Measurements from ENCODE around the gene CUL3. TPM values are rescaled to one million over a fixed set of nuclear protein-coding genes. Genes with fewer than 3 reads are reported as not detected.

The CUL3 gene
- total and polyA plus RNA-seq, 10 of the 15 experiments (the other 5 are each of a cell fraction or from before 2014, with no cell fraction given), result 22.0 to 95.4 (median 53.4) TPM

GRCh38 chr2:224520064-224520463 lies 65.1 kb downstream of the CUL3 start (continued):
- TF ChIP-seq, protein P1, sequence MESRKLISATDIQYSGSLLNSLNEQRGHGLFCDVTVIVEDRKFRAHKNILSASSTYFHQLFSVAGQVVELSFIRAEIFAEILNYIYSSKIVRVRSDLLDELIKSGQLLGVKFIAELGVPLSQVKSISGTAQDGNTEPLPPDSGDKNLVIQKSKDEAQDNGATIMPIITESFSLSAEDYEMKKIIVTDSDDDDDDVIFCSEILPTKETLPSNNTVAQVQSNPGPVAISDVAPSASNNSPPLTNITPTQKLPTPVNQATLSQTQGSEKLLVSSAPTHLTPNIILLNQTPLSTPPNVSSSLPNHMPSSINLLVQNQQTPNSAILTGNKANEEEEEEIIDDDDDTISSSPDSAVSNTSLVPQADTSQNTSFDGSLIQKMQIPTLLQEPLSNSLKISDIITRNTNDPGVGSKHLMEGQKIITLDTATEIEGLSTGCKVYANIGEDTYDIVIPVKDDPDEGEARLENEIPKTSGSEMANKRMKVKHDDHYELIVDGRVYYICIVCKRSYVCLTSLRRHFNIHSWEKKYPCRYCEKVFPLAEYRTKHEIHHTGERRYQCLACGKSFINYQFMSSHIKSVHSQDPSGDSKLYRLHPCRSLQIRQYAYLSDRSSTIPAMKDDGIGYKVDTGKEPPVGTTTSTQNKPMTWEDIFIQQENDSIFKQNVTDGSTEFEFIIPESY (IDR thresholded peaks at IDR 0.05), result no peak
- no peak for TF ChIP-seq ZNF207 (IDR thresholded peaks at IDR 0.05; ENCODE audit: borderline replicate concordance)
- TF ChIP-seq YBX1 (IDR thresholded peaks at IDR 0.05), result no peak
- TF ChIP-seq, protein P2, sequence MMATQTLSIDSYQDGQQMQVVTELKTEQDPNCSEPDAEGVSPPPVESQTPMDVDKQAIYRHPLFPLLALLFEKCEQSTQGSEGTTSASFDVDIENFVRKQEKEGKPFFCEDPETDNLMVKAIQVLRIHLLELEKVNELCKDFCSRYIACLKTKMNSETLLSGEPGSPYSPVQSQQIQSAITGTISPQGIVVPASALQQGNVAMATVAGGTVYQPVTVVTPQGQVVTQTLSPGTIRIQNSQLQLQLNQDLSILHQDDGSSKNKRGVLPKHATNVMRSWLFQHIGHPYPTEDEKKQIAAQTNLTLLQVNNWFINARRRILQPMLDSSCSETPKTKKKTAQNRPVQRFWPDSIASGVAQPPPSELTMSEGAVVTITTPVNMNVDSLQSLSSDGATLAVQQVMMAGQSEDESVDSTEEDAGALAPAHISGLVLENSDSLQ (IDR thresholded peaks at IDR 0.05), result peak; percentile 44; the same call in 1 of the 2 replicates
- TF ChIP-seq JUNB (IDR thresholded peaks at IDR 0.05), result peak; percentile 55
- TF ChIP-seq CBX5 (IDR thresholded peaks at IDR 0.05; ENCODE audit: low read depth), result no peak
- peak; percentile 84 for TF ChIP-seq PAX5 (IDR thresholded peaks at IDR 0.05; ENCODE audit: borderline replicate concordance, low read depth, low read length)
- no peak for TF ChIP-seq EZH2 (IDR thresholded peaks at IDR 0.05; ENCODE audit: borderline replicate concordance, control insufficient read depth, low read depth, low read length)
- TF ChIP-seq SPI1 (IDR thresholded peaks at IDR 0.05; ENCODE audit: borderline replicate concordance, insufficient read depth, low read depth, low read length), result peak; percentile 12; the same call in 1 of the 2 replicates
- TF ChIP-seq RCOR1 (conservative IDR thresholded peaks at IDR 0.05; ENCODE audit: low read depth, low read length), result no peak
- TF ChIP-seq E2F4 (IDR thresholded peaks at IDR 0.05; ENCODE audit: low read depth, low read length), result no peak
- TF ChIP-seq MYB (IDR thresholded peaks at IDR 0.05; ENCODE audit: borderline replicate concordance, low read depth, low read length), result no peak
- TF ChIP-seq, protein P3, sequence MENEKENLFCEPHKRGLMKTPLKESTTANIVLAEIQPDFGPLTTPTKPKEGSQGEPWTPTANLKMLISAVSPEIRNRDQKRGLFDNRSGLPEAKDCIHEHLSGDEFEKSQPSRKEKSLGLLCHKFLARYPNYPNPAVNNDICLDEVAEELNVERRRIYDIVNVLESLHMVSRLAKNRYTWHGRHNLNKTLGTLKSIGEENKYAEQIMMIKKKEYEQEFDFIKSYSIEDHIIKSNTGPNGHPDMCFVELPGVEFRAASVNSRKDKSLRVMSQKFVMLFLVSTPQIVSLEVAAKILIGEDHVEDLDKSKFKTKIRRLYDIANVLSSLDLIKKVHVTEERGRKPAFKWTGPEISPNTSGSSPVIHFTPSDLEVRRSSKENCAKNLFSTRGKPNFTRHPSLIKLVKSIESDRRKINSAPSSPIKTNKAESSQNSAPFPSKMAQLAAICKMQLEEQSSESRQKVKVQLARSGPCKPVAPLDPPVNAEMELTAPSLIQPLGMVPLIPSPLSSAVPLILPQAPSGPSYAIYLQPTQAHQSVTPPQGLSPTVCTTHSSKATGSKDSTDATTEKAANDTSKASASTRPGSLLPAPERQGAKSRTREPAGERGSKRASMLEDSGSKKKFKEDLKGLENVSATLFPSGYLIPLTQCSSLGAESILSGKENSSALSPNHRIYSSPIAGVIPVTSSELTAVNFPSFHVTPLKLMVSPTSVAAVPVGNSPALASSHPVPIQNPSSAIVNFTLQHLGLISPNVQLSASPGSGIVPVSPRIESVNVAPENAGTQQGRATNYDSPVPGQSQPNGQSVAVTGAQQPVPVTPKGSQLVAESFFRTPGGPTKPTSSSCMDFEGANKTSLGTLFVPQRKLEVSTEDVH (IDR thresholded peaks at IDR 0.05; ENCODE audit: low read depth, partially characterized antibody), result no peak
- TF ChIP-seq, protein P4, sequence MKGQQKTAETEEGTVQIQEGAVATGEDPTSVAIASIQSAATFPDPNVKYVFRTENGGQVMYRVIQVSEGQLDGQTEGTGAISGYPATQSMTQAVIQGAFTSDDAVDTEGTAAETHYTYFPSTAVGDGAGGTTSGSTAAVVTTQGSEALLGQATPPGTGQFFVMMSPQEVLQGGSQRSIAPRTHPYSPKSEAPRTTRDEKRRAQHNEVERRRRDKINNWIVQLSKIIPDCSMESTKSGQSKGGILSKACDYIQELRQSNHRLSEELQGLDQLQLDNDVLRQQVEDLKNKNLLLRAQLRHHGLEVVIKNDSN (IDR thresholded peaks at IDR 0.05; ENCODE audit: borderline replicate concordance, extremely low read length, insufficient read depth, low read depth, low read length), result no peak
- no peak for TF ChIP-seq SMC3 (IDR thresholded peaks at IDR 0.05; ENCODE audit: borderline replicate concordance, low read length)
- TF ChIP-seq CHD1 (IDR thresholded peaks at IDR 0.05; ENCODE audit: low read depth, low read length), result no peak; the same call in 1 of the 2 replicates
- TF ChIP-seq NRF1 (conservative IDR thresholded peaks at IDR 0.05; ENCODE audit: low read depth, low read length), result no peak
- TF ChIP-seq BMI1 (IDR thresholded peaks at IDR 0.05; ENCODE audit: borderline replicate concordance), result no peak
- no peak for TF ChIP-seq SUPT20H (IDR thresholded peaks at IDR 0.05; ENCODE audit: borderline replicate concordance, control insufficient read depth, low read depth, low read length)
- TF ChIP-seq MTA3 (IDR thresholded peaks at IDR 0.05; ENCODE audit: borderline replicate concordance, low read length), result peak; percentile 84; the same call in 1 of the 2 replicates
- TF ChIP-seq STAT3 (IDR thresholded peaks at IDR 0.05; ENCODE audit: low read depth, low read length), result no peak
- TF ChIP-seq CBFB (IDR thresholded peaks at IDR 0.05; ENCODE audit: low read depth), result peak; percentile 64; the same call in 1 of the 2 replicates
- 0 out of 2 replicates have a peak, but pooled peaks have one; percentile 51 for TF ChIP-seq IRF4 (IDR thresholded peaks at IDR 0.05; ENCODE audit: low read depth, low read length)
- no peak for TF ChIP-seq FOXK2 (IDR thresholded peaks at IDR 0.05)
- peak; percentile 64 for TF ChIP-seq CREB1 (IDR thresholded peaks at IDR 0.05; ENCODE audit: low read depth)

All from GM12878 (cell line).